Nasal cavity respiratory epithelium epithelial cell of viscerocranial mucosa (primary cell): ENCODE data around the gene TUBAL3. TPM values are rescaled to one million over a fixed set of nuclear protein-coding genes. Genes with fewer than 3 reads are reported as not detected.

Source experiments
- total RNA-seq: library from RNA; depleted of rRNA; stranded (reverse); fragments of >200 nt; gene quantifications from 2 replicates; pipeline ENCODE4 v1.2.3, GENCODE V29; 2014

TUBAL3 gene
- total RNA-seq = 0.34 and 0.36 TPM in 2 replicates

DNA sequence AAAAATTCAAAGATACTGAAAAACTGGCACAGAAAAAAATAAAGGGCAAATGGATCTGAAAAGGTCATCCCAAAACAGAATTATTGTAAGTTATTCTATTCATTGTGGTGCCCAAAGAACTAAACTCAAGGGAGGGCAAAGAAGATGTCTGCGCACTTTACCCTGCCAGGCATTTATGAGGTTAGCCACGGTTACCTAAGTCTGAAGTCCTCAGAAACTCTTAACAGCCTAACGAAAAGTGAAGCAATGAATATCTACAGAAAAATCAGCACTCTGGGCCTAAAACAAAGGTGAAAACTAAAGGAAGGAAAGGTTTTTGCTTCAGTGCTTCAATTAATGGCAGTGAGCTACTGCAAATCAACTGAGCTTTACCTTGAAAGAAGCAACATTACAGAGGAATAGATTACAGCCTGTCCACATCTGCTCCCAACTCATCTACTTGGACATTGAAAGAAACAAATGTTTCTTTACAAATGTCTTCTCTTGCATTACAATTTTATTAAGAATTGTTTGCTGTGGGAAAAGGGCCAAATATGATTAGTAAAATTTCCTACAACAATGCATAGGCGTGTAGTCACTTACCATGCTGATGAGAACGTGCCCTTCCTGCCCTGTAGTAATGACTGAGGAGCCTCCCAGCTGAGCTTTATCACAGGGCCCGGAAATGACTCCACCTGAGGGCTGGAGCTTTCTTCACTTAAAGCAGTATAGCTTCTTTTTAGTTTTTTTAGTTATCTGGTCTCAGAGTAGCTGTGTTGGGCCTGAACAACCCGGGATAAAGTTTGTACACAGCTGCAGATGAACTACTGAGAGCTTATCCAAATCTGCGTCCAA, at the start of gene TUBAL3:
Gene TUBAL3, minus strand, starts transcription at position 621 of the 834 bp plus-strand sequence. Its CDS starts 36 bp downstream, at position 585.

DNA sequence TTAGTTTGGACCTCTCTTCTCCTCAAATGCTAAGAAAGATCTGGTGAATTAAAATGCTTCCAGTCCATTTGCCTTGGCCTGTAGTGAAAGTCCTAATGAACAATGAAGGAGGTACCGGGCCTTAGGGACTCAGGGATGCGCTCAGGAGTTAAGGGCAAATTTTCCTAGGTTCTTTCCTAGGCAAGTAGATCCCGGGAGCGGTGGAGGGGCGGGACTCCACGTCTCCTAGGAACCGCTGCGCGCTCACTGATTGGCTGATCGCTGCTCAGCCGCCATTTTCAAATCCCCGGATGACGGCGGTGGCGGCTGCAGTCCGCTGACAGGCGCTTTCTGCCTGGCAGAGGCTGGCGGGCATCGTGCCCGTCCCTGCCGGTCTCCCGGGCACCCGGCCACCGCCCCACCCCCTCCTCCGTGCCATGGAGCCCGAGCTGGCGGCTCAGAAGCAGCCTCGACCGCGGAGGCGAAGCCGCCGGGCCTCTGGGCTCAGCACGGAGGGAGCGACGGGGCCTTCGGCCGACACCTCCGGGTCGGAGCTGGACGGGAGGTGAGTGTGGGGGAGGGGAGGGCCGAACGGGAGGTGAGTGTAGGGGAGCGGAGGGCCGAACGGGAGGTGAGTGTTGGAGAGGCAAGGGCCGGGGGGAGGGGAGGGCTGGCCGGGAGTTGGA, 7.8 kb upstream of the TUBAL3 start, which contains the start of gene NET1:
Gene NET1, plus strand, starts transcription at position 281 of the 665 bp plus-strand sequence. Its CDS starts 136 bp downstream, at position 417.

DNA sequence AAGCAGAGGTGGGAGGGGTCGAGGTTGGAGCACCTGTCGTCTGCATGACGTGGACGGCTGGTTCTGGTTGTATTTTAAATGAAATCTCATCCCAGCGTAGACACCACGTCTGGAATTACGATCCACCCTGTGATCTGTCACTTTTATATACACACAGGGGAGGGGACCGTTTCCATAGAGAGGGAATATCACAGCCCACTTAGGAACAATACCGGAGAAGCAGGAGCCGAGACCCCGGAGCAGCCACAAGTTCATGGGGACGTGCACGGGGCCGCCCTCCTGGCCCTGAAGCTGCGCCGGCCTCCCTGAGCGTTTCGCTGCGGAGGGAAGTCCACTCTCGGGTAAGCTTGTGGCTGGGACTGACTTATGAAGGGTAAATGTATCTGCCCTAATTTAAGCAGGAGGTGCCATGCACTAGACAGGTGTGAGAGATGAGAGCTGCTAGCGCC, 39.7 kb downstream of the TUBAL3 start, which contains the start of gene UCN3:
Gene UCN3, plus strand, starts transcription at position 77 of the 449 bp plus-strand sequence. CDS start 8,755 bp downstream, outside the sequence.

Other genes with a start within 250 kb of the TUBAL3 start
- gene AKR1C8, start 219.7 kb downstream of the TUBAL3 start, total RNA-seq = not detected in 2 replicates
- not detected in 2 replicates for gene AKR1C4, start 208.0 kb downstream of the TUBAL3 start, total RNA-seq
- gene UCN3, start 39.9 kb downstream of the TUBAL3 start, total RNA-seq = not detected in 2 replicates
- 87.8 and 133 TPM in 2 replicates for gene NET1, start 7.7 kb upstream of the TUBAL3 start, total RNA-seq
- gene CALML5, start 94.7 kb upstream of the TUBAL3 start, total RNA-seq = 2.3 and 2.7 TPM in 2 replicates
- gene CALML3, start 120.1 kb upstream of the TUBAL3 start, total RNA-seq = 9.2 and 11.5 TPM in 2 replicates